ENCODE data around the gene PBLD. TPM values are rescaled to one million over a fixed set of nuclear protein-coding genes. Genes with fewer than 3 reads are reported as not detected.

The PBLD gene
- total and polyA plus RNA-seq, 3 donors from 2014 or later, result 4.4 to 7.6 (median 7.6) TPM

GRCh38 chr10:68301790-68302502 is 30.8 kb downstream of the PBLD start:
- Histone ChIP-seq H3K36me3 (ENCODE audit: low read depth, missing control alignments) (no peaks in the 10 kb centered on the region), H3K4me3 (no peak overlapping the region), H3K27ac (no peak overlapping the region), H3K4me1 (no peaks in the 10 kb centered on the region), H3K9me3 (no peaks in the 10 kb centered on the region), H3K27me3 (no peaks in the 10 kb centered on the region)
- DNase-seq, result no peak
- intact Hi-C loops (cut with DNase I; ENCODE audit: low total_unique reads), result no loop called here
- no peak for TF ChIP-seq POLR2A (IDR thresholded peaks at IDR 0.05)
- TF ChIP-seq CTCF (IDR thresholded peaks at IDR 0.05), result peak; percentile 40 to 64 (median 56)
- 52 to 57% methylated on average over 6 of the region's 6 CpGs for WGBS, 2 donors

- Histone ChIP-seq H3K36me3 (ENCODE audit: low read depth, missing control alignments) (no peaks in the 10 kb centered on the region), H3K4me1 (no peaks in the 10 kb centered on the region), H3K9me3 (no peaks in the 10 kb centered on the region), H3K27me3 (no peaks in the 10 kb centered on the region), H3K4me3 (no peak overlapping the region), H3K27ac (no peak overlapping the region)
- no peak for DNase-seq
- intact Hi-C loops (cut with DNase I; ENCODE audit: low total_unique reads), result no loop called here
- 89 to 93% methylated on average over 3 of the region's 3 CpGs for WGBS, 2 donors
- TF ChIP-seq CTCF (IDR thresholded peaks at IDR 0.05) (no peak), POLR2A (IDR thresholded peaks at IDR 0.05) (no peak)
Observed at GRCh38 chr10:68301301-68301700, 31.4 kb downstream of the PBLD start.

GRCh38 chr10:68296843-68297663 is 35.7 kb downstream of the PBLD start:
- TF ChIP-seq CTCF (IDR thresholded peaks at IDR 0.05), result no peak
- WGBS, 2 donors, result 67% methylated on average over 9 of the region's 9 CpGs

GRCh38 chr10:68290736-68291135 is 42.0 kb downstream of the PBLD start:
- Histone ChIP-seq H3K36me3 (ENCODE audit: low read depth, missing control alignments) (no peaks in the 10 kb centered on the region), H3K4me1 (no peaks in the 10 kb centered on the region), H3K27ac (no peak overlapping the region), H3K4me3 (no peak overlapping the region), H3K27me3 (no peaks in the 10 kb centered on the region), H3K9me3 (no peaks in the 10 kb centered on the region)
- intact Hi-C loops (cut with DNase I; ENCODE audit: low total_unique reads), result no loop called here
- no peak for DNase-seq
- no peak for TF ChIP-seq POLR2A (IDR thresholded peaks at IDR 0.05)
- no peak for TF ChIP-seq CTCF (IDR thresholded peaks at IDR 0.05)

More at GRCh38 chr10:68296843-68297663, 35.7 kb downstream of the PBLD start:
- no peak overlapping the region for H3K27ac ChIP-seq
- no peaks in the 10 kb centered on the region for H3K27me3 ChIP-seq
- H3K4me3 ChIP-seq, result no peak overlapping the region
- H3K4me1 ChIP-seq, result no peaks in the 10 kb centered on the region
- intact Hi-C loops (cut with DNase I; ENCODE audit: low total_unique reads), result no loop called here
- no peak for DNase-seq
- H3K36me3 ChIP-seq (ENCODE audit: low read depth, missing control alignments), result no peaks in the 10 kb centered on the region
- no peaks in the 10 kb centered on the region for H3K9me3 ChIP-seq
